ENCODE measurements around the gene GH1.
"Not testable (repeated sequence)": the region's sequence is repeated elsewhere in the genome, so short reads cannot be mapped to it uniquely, and the experiment has no call there.

Gene GH1

DNA sequence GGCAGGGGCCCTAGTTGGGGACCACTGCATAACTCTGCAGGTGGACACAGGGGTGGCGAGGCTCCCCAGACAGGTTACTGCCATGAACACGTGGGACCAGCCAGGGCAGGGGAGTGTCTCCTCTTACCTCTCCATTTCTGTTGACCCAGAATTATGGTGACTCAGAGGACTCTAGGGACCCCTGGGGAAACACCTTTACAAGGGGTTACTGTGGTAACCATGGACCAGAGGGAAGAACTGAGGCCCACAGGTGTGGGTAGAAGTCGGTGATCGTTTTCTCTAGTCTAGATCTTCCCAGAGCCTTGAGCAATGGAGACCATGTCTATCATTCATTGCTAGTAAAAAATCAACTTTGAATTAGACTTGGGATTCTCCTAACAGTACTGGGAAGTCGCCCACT lies 2.1 kb upstream of the GH1 start:
- not testable (repeated sequence) for H3K4me1 ChIP-seq (ENCODE audit: insufficient read depth, low read length); H3K9me3 ChIP-seq (ENCODE audit: insufficient read depth, low read depth, low read length); H3K36me3 ChIP-seq (ENCODE audit: insufficient read depth, low read length); H3K9ac ChIP-seq (ENCODE audit: low read depth, low read length); H3K27ac ChIP-seq (ENCODE audit: low read depth, low read length); H3K4me3 ChIP-seq (ENCODE audit: low read length); H3K27me3 ChIP-seq (ENCODE audit: insufficient read depth, low read length)
- WGBS, result 91% methylated on average over 5 of the region's 5 CpGs

DNA sequence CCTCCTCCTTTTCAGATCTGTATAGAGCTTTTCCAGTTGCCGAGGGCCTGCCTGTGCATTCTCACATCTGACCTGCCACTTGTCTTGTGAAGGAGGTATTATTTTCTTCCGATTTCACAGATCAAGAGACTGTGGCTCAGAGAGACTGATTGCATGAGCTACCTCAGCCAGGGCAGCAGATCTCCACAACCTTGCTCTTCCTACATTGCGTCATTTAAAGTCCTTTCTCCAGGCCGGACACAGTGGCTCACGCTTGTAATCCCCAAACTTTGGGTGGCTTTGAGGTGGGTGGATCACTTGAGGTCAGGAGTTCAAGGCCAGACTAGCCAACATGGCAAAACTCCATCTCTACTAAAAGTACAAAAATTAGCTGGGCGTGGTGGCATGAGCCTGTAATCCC lies 1.4 kb upstream of the GH1 start:
- not testable (repeated sequence) for H3K9me3 ChIP-seq (ENCODE audit: insufficient read depth, low read depth, low read length); H3K27ac ChIP-seq (ENCODE audit: low read depth, low read length); H3K9ac ChIP-seq (ENCODE audit: low read depth, low read length); H3K27me3 ChIP-seq (ENCODE audit: insufficient read depth, low read length); H3K4me1 ChIP-seq (ENCODE audit: insufficient read depth, low read length); H3K36me3 ChIP-seq (ENCODE audit: insufficient read depth, low read length); H3K4me3 ChIP-seq (ENCODE audit: low read length)
- 93% methylated on average over 6 of the region's 6 CpGs for WGBS

DNA sequence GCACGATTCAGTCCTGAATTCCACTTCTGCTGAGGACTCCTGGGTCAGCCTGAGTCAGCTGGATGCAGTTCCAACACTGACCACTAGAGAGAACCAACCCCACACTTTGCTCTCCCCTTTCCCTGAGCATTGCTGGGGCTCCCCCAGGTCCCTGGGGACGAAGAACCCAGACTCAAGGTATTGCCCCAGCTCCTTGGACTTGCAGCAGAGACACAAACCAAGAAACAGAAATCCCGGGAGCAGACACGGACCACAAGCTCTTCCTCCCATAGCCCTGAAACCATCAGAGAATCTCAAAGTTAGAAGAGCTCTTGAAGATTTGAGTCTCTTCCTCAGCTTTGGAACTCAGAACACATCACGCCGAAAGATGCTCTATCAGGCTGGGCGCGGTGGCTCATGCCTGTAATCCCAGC lies 678 bp upstream of the GH1 start:
- Histone ChIP-seq H3K36me3 (ENCODE audit: insufficient read depth, low read length) (no peaks in the 10 kb centered on the region), H3K4me1 (ENCODE audit: insufficient read depth, low read length) (no peaks in the 10 kb centered on the region), H3K4me3 (ENCODE audit: low read length) (no peak overlapping the region), H3K27me3 (ENCODE audit: insufficient read depth, low read length) (no peaks in the 10 kb centered on the region; the same call in 1 of the 2 replicates), H3K9ac (ENCODE audit: low read depth, low read length) (no peak overlapping the region), H3K27ac (ENCODE audit: low read depth, low read length) (no peak overlapping the region), H3K9me3 (ENCODE audit: insufficient read depth, low read depth, low read length) (no peaks in the 10 kb centered on the region)
- WGBS, result 60% methylated on average over 8 of the region's 8 CpGs

DNA sequence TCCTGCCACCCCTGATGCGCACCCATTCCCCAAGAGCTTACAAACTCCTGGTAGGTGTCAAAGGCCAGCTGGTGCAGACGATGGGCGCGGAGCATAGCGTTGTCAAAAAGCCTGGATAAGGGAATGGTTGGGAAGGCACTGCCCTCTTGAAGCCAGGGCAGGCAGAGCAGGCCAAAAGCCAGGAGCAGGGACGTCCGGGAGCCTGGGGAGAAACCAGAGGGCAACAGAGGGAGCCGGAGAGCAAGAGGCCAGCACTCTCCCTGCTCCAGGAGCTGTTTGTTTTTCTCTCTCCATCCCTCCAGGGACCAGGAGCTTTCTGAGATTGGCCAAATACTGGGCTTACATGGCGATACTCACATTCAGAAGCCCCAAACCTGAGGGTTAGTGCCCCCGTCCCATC lies 334 bp downstream of the GH1 start:
- H3K27ac ChIP-seq (ENCODE audit: low read depth, low read length), result no peak overlapping the region
- no peaks in the 10 kb centered on the region for H3K9me3 ChIP-seq (ENCODE audit: insufficient read depth, low read depth, low read length)
- peak overlapping the region; percentile 43 for H3K4me3 ChIP-seq (ENCODE audit: low read length)
- no peaks in the 10 kb centered on the region for H3K4me1 ChIP-seq (ENCODE audit: insufficient read depth, low read length)
- no peaks in the 10 kb centered on the region; the same call in 1 of the 2 replicates for H3K27me3 ChIP-seq (ENCODE audit: insufficient read depth, low read length)
- 39% methylated on average over 10 of the region's 10 CpGs for WGBS
- no peaks in the 10 kb centered on the region for H3K36me3 ChIP-seq (ENCODE audit: insufficient read depth, low read length)
- H3K9ac ChIP-seq (ENCODE audit: low read depth, low read length), result no peak overlapping the region

DNA sequence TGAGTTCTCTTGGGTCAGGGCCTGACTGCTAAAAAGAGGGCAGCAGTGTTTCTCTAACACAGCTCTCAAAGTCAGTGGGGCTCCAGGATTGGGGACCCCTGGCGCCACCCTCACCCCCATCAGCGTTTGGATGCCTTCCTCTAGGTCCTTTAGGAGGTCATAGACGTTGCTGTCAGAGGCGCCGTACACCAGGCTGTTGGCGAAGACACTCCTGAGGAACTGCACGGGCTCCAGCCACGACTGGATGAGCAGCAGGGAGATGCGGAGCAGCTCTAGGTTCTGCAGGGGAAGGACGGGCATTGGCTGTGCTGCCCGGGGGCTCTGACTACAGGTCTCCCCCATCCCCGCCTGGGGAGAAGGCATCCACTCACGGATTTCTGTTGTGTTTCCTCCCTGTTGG lies 993 bp downstream of the GH1 start:
- H3K9me3 ChIP-seq (ENCODE audit: insufficient read depth, low read depth, low read length), result no peaks in the 10 kb centered on the region
- H3K9ac ChIP-seq (ENCODE audit: low read depth, low read length), result no peak overlapping the region
- WGBS, result 83% methylated on average over 13 of the region's 13 CpGs
- peak overlapping the region; percentile 43; the same call in 1 of the 2 replicates for H3K4me3 ChIP-seq (ENCODE audit: low read length)
- no peaks in the 10 kb centered on the region; the same call in 1 of the 2 replicates for H3K27me3 ChIP-seq (ENCODE audit: insufficient read depth, low read length)
- no peaks in the 10 kb centered on the region for H3K4me1 ChIP-seq (ENCODE audit: insufficient read depth, low read length)
- H3K36me3 ChIP-seq (ENCODE audit: insufficient read depth, low read length), result no peaks in the 10 kb centered on the region
- no peak overlapping the region for H3K27ac ChIP-seq (ENCODE audit: low read depth, low read length)

DNA sequence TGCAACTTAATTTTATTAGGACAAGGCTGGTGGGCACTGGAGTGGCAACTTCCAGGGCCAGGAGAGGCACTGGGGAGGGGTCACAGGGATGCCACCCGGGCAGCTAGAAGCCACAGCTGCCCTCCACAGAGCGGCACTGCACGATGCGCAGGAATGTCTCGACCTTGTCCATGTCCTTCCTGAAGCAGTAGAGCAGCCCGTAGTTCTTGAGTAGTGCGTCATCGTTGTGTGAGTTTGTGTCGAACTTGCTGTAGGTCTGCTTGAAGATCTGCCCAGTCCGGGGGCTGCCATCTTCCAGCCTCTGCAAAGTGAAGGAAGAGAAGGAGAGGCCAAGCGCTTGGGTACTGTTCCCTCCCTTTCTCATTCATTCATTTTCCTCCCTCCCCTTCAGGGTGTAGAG lies 1.4 kb downstream of the GH1 start:
- not testable (repeated sequence) for H3K9ac ChIP-seq (ENCODE audit: low read depth, low read length); H3K4me1 ChIP-seq (ENCODE audit: insufficient read depth, low read length); H3K36me3 ChIP-seq (ENCODE audit: insufficient read depth, low read length); H3K27me3 ChIP-seq (ENCODE audit: insufficient read depth, low read length); H3K9me3 ChIP-seq (ENCODE audit: insufficient read depth, low read depth, low read length); H3K27ac ChIP-seq (ENCODE audit: low read depth, low read length); H3K4me3 ChIP-seq (ENCODE audit: low read length)
- WGBS, result 92% methylated on average over 10 of the region's 11 CpGs

DNA sequence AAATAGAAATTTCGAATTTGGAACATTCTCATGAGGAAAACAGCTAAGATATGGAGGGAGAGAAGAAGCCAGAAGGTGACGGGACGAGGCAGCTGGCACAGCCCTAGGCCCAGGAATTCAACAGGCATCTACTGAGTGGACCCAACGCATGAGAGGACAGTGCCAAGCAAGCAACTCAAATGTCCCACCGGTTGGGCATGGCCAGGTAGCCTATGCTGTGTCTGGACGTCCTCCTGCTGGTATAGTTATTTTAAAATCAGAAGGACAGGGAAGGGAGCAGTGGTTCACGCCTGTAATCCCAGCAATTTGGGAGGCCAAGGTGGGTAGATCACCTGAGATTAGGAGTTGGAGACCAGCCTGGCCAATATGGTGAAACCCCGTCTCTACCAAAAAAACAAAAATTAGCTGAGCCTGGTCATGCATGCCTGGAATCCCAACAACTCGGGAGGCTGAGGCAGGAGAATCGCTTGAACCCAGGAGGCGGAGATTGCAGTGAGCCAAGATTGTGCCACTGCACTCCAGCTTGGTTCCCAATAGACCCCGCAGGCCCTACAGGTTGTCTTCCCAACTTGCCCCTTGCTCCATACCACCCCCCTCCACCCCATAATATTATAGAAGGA lies 2.0 kb downstream of the GH1 start:
- Histone ChIP-seq H3K9me3 (ENCODE audit: insufficient read depth, low read depth, low read length) (no peaks in the 10 kb centered on the region), H3K36me3 (ENCODE audit: insufficient read depth, low read length) (no peaks in the 10 kb centered on the region), H3K27me3 (ENCODE audit: insufficient read depth, low read length) (no peaks in the 10 kb centered on the region; the same call in 1 of the 2 replicates), H3K4me1 (ENCODE audit: insufficient read depth, low read length) (no peaks in the 10 kb centered on the region), H3K4me3 (ENCODE audit: low read length) (no peak overlapping the region), H3K27ac (ENCODE audit: low read depth, low read length) (no peak overlapping the region), H3K9ac (ENCODE audit: low read depth, low read length) (no peak overlapping the region)
- WGBS, result 93% methylated on average over 12 of the region's 12 CpGs

DNA sequence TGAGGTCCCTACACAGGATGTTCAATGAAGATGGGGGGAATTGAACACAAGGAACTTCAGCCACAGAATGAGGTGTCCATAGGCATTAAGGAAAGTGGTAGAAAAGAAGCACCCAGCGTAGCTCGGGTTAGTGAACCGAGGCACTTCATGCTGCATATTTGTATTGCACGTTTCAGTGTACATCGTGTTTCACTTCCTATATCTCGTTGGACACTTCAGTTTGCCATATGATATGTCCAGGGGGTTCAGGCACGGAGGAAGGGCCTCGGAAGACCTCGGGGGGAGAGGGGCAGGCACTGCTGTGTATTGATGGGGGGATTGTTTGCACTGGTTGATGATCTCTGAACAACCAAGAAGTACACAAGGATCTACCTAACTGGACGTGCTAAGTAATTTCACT lies 2.9 kb downstream of the GH1 start:
- H3K9ac ChIP-seq (ENCODE audit: low read depth, low read length); H3K4me1 ChIP-seq (ENCODE audit: insufficient read depth, low read length); H3K36me3 ChIP-seq (ENCODE audit: insufficient read depth, low read length); H3K9me3 ChIP-seq (ENCODE audit: insufficient read depth, low read depth, low read length); H3K27ac ChIP-seq (ENCODE audit: low read depth, low read length); H3K4me3 ChIP-seq (ENCODE audit: low read length); H3K27me3 ChIP-seq (ENCODE audit: insufficient read depth, low read length): not testable (repeated sequence)
- 91% methylated on average over 10 of the region's 10 CpGs for WGBS

DNA sequence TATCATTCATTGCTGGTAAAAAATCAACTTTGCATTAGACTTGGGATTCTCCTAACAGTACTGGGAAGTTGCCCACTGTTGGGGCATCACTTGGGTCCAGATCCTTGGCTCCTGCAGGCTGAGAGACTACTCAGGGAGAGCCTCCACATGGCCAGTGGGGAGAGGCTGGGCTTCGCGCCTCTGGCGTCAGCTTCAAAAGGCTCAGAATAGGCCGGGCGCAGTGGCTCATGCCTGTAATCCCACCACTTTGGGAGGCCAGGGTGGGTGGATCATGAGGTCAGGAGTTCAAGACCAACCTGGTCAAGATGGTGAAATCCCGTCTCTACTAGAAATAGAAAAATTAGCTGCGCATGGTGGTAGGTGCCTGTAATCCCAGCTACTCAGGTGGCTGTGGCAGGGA lies 4.2 kb downstream of the GH1 start:
- no peaks in the 10 kb centered on the region for H3K9me3 ChIP-seq (ENCODE audit: insufficient read depth, low read depth, low read length)
- no peaks in the 10 kb centered on the region; the same call in 1 of the 2 replicates for H3K27me3 ChIP-seq (ENCODE audit: insufficient read depth, low read length)
- H3K4me3 ChIP-seq (ENCODE audit: low read length), result no peak overlapping the region
- no peaks in the 10 kb centered on the region for H3K36me3 ChIP-seq (ENCODE audit: insufficient read depth, low read length)
- no peak overlapping the region for H3K27ac ChIP-seq (ENCODE audit: low read depth, low read length)
- H3K4me1 ChIP-seq (ENCODE audit: insufficient read depth, low read length), result no peaks in the 10 kb centered on the region
- WGBS, result 94% methylated on average over 7 of the region's 7 CpGs
- no peak overlapping the region for H3K9ac ChIP-seq (ENCODE audit: low read depth, low read length)

DNA sequence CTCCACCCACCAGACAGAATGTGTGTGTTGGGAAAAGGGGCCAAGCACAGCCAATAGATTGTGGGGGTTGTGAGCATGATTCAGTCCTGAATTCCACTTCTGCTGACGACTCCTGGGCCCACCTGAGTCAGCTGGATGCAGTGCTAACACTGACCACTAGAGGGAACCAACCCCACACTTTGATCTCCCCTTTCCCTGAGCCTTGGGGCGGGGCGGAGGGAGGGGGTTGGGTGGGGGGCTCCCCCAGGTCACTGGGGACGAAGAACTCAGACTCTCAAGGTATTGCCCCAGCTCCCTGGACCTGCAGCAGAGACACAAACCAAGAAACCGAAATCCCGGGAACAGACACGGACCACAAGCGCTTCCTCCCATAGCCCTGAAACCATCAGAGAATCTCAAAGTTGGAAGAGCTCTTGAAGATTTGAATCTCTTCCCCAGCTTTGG lies 7.0 kb downstream of the GH1 start:
- Histone ChIP-seq H3K9ac (ENCODE audit: low read depth, low read length) (no peak overlapping the region), H3K9me3 (ENCODE audit: insufficient read depth, low read depth, low read length) (no peaks in the 10 kb centered on the region), H3K4me1 (ENCODE audit: insufficient read depth, low read length) (peaks cover 9% of the 10 kb centered on the region), H3K27me3 (ENCODE audit: insufficient read depth, low read length) (no peaks in the 10 kb centered on the region; the same call in 1 of the 2 replicates), H3K36me3 (ENCODE audit: insufficient read depth, low read length) (no peaks in the 10 kb centered on the region), H3K4me3 (ENCODE audit: low read length) (no peak overlapping the region), H3K27ac (ENCODE audit: low read depth, low read length) (no peak overlapping the region)
- 58% methylated on average over 6 of the region's 8 CpGs for WGBS

DNA sequence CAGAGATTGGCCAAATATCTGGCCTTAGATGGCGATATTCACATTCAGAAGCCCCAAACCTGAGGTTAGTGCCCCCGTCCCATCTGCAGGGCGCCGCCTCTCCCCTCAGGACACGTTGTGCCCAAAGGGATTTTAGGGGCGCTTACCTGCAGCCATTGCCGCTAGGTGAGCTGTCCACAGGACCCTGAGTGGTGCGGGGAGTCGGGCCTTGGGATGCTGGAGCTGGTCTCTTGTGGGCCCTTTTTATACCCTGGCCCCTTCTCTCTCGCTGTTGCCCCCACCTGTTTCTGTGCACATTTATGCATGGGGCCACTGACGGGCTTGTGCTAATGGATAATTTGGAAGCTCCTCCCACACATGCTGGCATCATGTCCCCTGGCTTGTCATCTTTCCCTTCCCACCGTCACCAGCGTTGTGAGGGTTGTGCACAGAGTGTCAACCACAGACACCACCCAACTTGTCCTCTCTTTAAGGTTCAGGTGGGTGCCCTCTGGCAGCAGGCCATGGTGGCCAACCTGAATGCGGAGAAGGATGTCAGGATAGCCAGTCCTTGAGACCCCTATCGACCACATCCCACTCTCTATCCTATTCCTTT lies 7.5 kb downstream of the GH1 start, which contains the start of gene CSHL1:
TSS of gene CSHL1 (minus strand) at position 218 of the 595 bp plus-strand sequence. CDS start at position 156, 62 bp downstream.
- Histone ChIP-seq H3K27ac (ENCODE audit: low read depth, low read length) (no peak within 1 kb of the TSS), H3K4me3 (ENCODE audit: low read length) (no peak within 1 kb of the TSS), H3K4me1 (ENCODE audit: insufficient read depth, low read length) (peaks cover 9% of the 10 kb centered on the region), H3K27me3 (ENCODE audit: insufficient read depth, low read length) (no peaks in the 10 kb centered on the region; the same call in 1 of the 2 replicates), H3K36me3 (ENCODE audit: insufficient read depth, low read length) (no peaks in the 10 kb centered on the region), H3K9ac (ENCODE audit: low read depth, low read length) (no peak within 1 kb of the TSS), H3K9me3 (ENCODE audit: insufficient read depth, low read depth, low read length) (no peaks in the 10 kb centered on the region)
- 87% methylated on average over 13 of the region's 15 CpGs for WGBS

All from HUES64 (cell line).